Breast epithelium (tissue), 3 donors: Measurements from ENCODE around the gene RREB1.

ENCODE experiments used
- POLR2A ChIP-seq: fragments of 450-650 bp; IDR thresholded peaks from one replicate; pipeline ENCODE4 v1.6.1; 2016; ENCODE audit warnings: antibody characterized with exemption, mild to moderate bottlenecking, moderate library complexity
- TF ChIP-seq, protein P1 (sequence below), 3 donors: fragments of 450-650 bp; IDR thresholded peaks; one replicate each; pipeline ENCODE4 v1.5.1; 2016 to 2017; ENCODE audit warnings: antibody characterized with exemption in 3 of 3, mild to moderate bottlenecking in 3 of 3, moderate library complexity in 3 of 3

DNA sequence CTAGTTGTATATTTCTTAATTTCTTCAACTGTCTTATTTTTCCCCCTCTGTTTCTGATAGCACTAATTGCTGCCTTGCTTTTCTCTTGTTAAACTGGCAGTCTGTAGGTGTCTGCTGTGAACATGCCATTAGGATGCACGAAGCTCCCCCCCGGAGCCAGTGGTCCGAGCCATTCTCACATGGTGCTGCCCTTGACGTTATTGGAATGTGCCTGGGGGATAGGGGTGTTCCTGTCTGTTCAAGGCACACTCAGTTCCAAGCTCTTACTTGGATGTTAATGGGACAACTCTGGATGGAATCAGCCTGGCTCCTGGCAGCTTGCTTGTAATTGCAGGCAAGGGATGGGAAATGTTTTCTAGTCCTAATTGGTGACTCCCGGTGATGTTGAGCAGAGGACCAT is 68.4 kb downstream of the RREB1 start:
- TF ChIP-seq POLR2A: no peak
- TF ChIP-seq, protein P1, sequence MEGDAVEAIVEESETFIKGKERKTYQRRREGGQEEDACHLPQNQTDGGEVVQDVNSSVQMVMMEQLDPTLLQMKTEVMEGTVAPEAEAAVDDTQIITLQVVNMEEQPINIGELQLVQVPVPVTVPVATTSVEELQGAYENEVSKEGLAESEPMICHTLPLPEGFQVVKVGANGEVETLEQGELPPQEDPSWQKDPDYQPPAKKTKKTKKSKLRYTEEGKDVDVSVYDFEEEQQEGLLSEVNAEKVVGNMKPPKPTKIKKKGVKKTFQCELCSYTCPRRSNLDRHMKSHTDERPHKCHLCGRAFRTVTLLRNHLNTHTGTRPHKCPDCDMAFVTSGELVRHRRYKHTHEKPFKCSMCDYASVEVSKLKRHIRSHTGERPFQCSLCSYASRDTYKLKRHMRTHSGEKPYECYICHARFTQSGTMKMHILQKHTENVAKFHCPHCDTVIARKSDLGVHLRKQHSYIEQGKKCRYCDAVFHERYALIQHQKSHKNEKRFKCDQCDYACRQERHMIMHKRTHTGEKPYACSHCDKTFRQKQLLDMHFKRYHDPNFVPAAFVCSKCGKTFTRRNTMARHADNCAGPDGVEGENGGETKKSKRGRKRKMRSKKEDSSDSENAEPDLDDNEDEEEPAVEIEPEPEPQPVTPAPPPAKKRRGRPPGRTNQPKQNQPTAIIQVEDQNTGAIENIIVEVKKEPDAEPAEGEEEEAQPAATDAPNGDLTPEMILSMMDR (IDR thresholded peaks at IDR 0.05): no peak
